HG03432 (cell line): ENCODE results near the gene PSEN1.
A peak's percentile ranks its signal among the peaks of the same experiment; 100 is the strongest.

Source experiments
- ATAC-seq: cut with Tn5 transposase; IDR thresholded peaks from one replicate; pipeline ENCODE4 v1.9.1; 2021; ENCODE audit warnings: mild to moderate bottlenecking, moderate library complexity; ENCODE audit not compliant: unreplicated experiment

PSEN1 gene

GRCh38 chr14:73136387-73137225 is at the start of gene PSEN1:
Gene PSEN1 (plus strand): TSS chr14:73136507. CDS start chr14:73148020, 11,513 bp downstream.
- ATAC-seq, result peak; percentile 92

GRCh38 chr14:73091044-73091443 is 45.3 kb upstream of the PSEN1 start:
- ATAC-seq, result no peak

GRCh38 chr14:73097421-73097820 is 38.9 kb upstream of the PSEN1 start:
- no peak for ATAC-seq

- no peak for ATAC-seq
Measured at GRCh38 chr14:73100334-73100733, 36.0 kb upstream of the PSEN1 start.

GRCh38 chr14:73102806-73103497 is 33.4 kb upstream of the PSEN1 start:
- ATAC-seq, result no peak

GRCh38 chr14:73105050-73105449 is 31.3 kb upstream of the PSEN1 start:
- ATAC-seq, result no peak

GRCh38 chr14:73105727-73106126 is 30.6 kb upstream of the PSEN1 start:
- ATAC-seq, result no peak

- ATAC-seq, result no peak
Measured at GRCh38 chr14:73116079-73116665, 20.1 kb upstream of the PSEN1 start.

- no peak for ATAC-seq
Measured at GRCh38 chr14:73124180-73124894, 12.0 kb upstream of the PSEN1 start.

GRCh38 chr14:73125169-73125588 is 11.1 kb upstream of the PSEN1 start:
- no peak for ATAC-seq

GRCh38 chr14:73125746-73126145 is 10.6 kb upstream of the PSEN1 start:
- ATAC-seq, result no peak

- ATAC-seq, result no peak
Measured at GRCh38 chr14:73133795-73134194, 2.5 kb upstream of the PSEN1 start.

- no peak for ATAC-seq
Measured at GRCh38 chr14:73136085-73136386, 271 bp upstream of the PSEN1 start.

- no peak for ATAC-seq
Measured at GRCh38 chr14:73140811-73141323, 4.6 kb downstream of the PSEN1 start.

- ATAC-seq, result no peak
Measured at GRCh38 chr14:73142216-73142615, 5.9 kb downstream of the PSEN1 start.

GRCh38 chr14:73143003-73143402 is 6.7 kb downstream of the PSEN1 start:
- ATAC-seq, result no peak

- no peak for ATAC-seq
Measured at GRCh38 chr14:73143617-73144016, 7.3 kb downstream of the PSEN1 start.

- ATAC-seq, result no peak
Measured at GRCh38 chr14:73145371-73145770, 9.1 kb downstream of the PSEN1 start.

- no peak for ATAC-seq
Measured at GRCh38 chr14:73146111-73146510, 9.8 kb downstream of the PSEN1 start.

GRCh38 chr14:73149753-73150152 is 13.4 kb downstream of the PSEN1 start:
- ATAC-seq, result no peak

- no peak for ATAC-seq
Measured at GRCh38 chr14:73153272-73153671, 17.0 kb downstream of the PSEN1 start.
